H1 (cell line): Measurements from ENCODE around the gene CRCP. TPM values are rescaled to one million over a fixed set of nuclear protein-coding genes. Genes with fewer than 3 reads are reported as not detected.

Experiments
- ASH2L ChIP-seq: fragments of 200-600, 300-600 bp; sonication (generic); IDR thresholded peaks from one replicate; pipeline ENCODE4 v1.7.1; 2017; ENCODE audit warnings: low read length
- ATF3 ChIP-seq: IDR thresholded peaks from 2 replicates; pipeline ENCODE4 v1.6.1; 2011; ENCODE audit warnings: low read depth, mild to moderate bottlenecking, low read length; ENCODE audit not compliant: insufficient read depth
- CHD7 ChIP-seq: fragments of 300-600 bp; sonication (generic); IDR thresholded peaks from 2 replicates; pipeline ENCODE4 v1.7.1; 2012; ENCODE audit warnings: low read length, moderate library complexity, mild to moderate bottlenecking, inconsistent platforms; ENCODE audit not compliant: insufficient replicate concordance
- CTCF ChIP-seq, 3 experiments: IDR thresholded peaks; 1 replicate in 2 of 3; 2 replicates in 1 of 3; pipeline versions ENCODE4 v1.5.1 to v1.6.1; 2011; ENCODE audit warnings: low read length in 3 of 3, mild to moderate bottlenecking in 3 of 3, inconsistent platforms in 2 of 3, low read depth in 1 of 3, moderate library complexity in 1 of 3; ENCODE audit not compliant: insufficient read depth in 1 of 3; ENCODE audit errors: control extremely low read depth in 1 of 3
- PHF8 ChIP-seq: fragments of 200-600 bp; sonication (generic); conservative IDR thresholded peaks from 2 replicates; pipeline ENCODE4 v1.7.1; 2012; ENCODE audit warnings: low read depth, mild to moderate bottlenecking, inconsistent platforms, low read length, moderate library complexity
- RAD21 ChIP-seq, 2 experiments: IDR thresholded peaks in 1 of 2; conservative IDR thresholded peaks in 1 of 2; 2 replicates each; pipeline ENCODE4 v1.6.1; 2011; ENCODE audit warnings: low read depth in 2 of 2, low read length in 2 of 2, improper control_type of control experiment in 1 of 2, inconsistent platforms in 1 of 2, mild to moderate bottlenecking in 1 of 2, moderate library complexity in 1 of 2
- polyA plus RNA-seq, 7 experiments: library from polyadenylated mRNA; depleted of rRNA in 3 of 7; stranded (reverse) in 5 of 7; unstranded in 2 of 7; fragments of >200 nt in 5 of 7; fragments of 200-250 nt in 2 of 7; gene quantifications; 1 replicate in 5 of 7; 2 replicates in 1 of 7; 4 replicates in 1 of 7; pipeline versions ENCODE4 v1.2.1 to v1.2.3, GENCODE V29; 2011 to 2013; ENCODE audit warnings: missing spikeins in 2 of 7, mixed read lengths in 2 of 7
- total RNA-seq: library from RNA; stranded (reverse); fragmentation: NEBNext Ultra II Directional; extraction: Animal tissue kit (Norgen Biotek cat#: 25700); gene quantifications from 2 replicates; pipeline ENCODE4 v1.2.1, GENCODE V29; 2021

CRCP gene
- total and polyA plus RNA-seq, 2 of the 8 experiments (the other 6 are each of a cell fraction or from before 2014, with no cell fraction given) = 15.0 to 29.3 TPM

GRCh38 chr7:66188645-66189044 is 74.0 kb downstream of the CRCP start (continued):
- TF ChIP-seq CHD7 (no peak), ASH2L (no peak), RAD21 (IDR thresholded peaks at IDR 0.05 in 1 of 2, conservative IDR thresholded peaks at IDR 0.05 in 1 of 2; ENCODE audit: low read depth in 2 of 2, low read length in 2 of 2) (no peak), CTCF (IDR thresholded peaks at IDR 0.05; ENCODE audit: control extremely low read depth in 1 of 3, insufficient read depth in 1 of 3, low read depth in 1 of 3, low read length in 3 of 3) (no peak), ATF3 (no peak), PHF8 (no peak)
